GOT3 (cell line): Measurements from ENCODE around the gene UBTD1.

Experiments used
- DNase-seq: peaks from one replicate; lab custom pipeline; 2025; ENCODE audit warnings: mixed read lengths; lab: John Stamatoyannopoulos, UW

UBTD1 gene

GRCh38 chr10:97584798-97585438, 86.2 kb downstream of the UBTD1 start:
- no peak for DNase-seq

DNA sequence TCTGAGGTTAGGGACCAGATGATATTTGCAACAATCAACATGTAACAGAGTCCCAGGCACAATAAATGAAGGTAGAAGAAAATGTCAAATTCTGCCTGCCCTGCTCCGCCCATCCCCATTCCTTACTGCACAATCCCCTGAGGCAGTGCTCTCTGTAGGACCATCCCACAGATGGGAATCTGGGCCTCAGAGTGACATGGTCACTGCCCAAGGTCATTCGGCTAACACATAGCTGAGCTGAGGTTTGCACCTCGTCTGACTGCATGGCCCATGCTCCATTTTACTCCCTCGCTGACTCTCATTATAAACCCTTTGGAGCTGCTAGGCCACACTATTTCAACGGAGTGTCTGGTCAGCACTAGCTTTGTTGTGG, 86.7 kb downstream of the UBTD1 start:
- DNase-seq = no peak

DNA sequence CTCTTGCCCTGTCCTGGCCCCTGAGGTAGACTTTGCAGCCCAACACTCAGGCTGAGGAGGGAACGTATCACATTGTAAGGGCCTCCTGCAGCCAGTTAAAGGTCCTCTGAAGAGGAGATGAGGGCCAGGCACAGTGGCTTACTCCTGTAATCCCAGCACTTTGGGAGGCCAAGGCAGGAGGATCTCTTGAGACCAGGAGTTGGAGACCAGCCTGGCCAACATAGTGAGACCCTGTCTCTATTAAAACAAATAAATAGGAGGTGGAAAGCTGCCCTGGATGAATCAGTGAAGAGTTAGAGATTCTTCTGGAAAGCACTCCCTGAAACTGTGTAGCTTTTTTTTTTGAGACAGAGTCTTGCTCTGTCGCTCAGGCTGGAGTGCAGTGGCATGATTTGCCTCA, 88.5 kb downstream of the UBTD1 start:
- no peak for DNase-seq

DNA sequence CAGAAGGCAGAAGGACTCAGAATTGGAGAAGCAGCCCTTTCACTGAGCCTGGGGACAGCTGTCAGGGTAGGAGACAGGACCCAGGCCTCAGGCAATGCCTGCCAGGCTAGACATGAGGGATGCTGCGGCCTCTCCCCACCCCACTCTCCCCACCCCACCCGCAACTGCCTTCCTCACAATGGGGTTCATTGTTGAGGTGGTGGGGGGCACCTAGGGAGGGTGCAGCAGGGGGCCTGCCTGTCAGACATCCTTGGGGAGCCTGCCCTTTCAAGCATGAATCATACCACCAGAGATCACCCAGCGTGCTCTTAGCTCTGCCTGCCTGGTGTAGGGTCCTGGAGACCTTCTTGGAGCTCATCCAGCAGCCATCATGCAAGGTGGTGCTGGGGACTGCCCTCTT, 90.8 kb downstream of the UBTD1 start, which contains the start of gene C10orf62:
Gene C10orf62 (plus strand): TSS at position 243 of the 400 bp plus-strand sequence. CDS start 177 bp downstream, outside the sequence.
- no peak for DNase-seq

GRCh38 chr10:97590082-97590747, 91.5 kb downstream of the UBTD1 start:
- DNase-seq = no peak

GRCh38 chr10:97590748-97591495, 92.2 kb downstream of the UBTD1 start:
- DNase-seq = no peak

DNA sequence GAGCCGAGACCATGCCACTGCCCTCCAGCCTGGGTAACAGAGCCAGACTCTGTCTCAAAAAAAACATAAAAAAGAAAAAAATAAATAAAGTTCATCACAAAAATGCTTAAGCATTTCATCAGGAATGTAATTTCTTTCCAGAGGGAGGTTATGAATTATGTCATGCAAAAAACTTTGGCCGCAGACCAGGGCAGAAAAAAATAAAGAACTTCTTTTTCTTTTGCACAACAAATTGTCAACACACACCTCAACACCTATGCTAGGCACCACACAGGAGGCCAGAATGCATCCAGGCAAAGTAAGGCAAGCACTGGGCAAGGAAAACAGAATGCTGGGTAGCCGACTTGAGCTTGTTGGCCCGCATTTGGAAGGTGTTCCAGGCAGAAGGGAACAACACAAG, 94.7 kb downstream of the UBTD1 start:
- no peak for DNase-seq

GRCh38 chr10:97596101-97597082, 97.7 kb downstream of the UBTD1 start:
- peak; percentile 8 for DNase-seq

GRCh38 chr10:97597778-97598177, 99.1 kb downstream of the UBTD1 start:
- DNase-seq = no peak

GRCh38 chr10:97598407-97599271, 99.9 kb downstream of the UBTD1 start:
- no peak for DNase-seq

DNA sequence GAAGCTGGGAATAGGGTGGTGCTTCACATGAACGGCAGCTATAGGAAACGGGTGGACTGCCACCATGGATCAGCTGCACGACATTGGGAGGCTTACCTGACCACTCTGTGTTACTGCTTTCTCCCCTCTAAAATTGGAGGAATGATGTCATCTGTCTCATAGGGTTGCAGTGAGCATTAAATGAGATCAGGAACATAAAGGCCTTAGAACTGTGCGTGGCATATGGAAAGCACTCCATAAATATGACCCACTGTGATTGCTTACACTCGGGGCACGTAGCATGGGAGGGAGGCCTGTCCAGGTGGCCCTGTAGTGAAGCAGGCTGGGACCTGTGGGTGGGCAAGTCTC, 100.5 kb downstream of the UBTD1 start:
- no peak for DNase-seq

GRCh38 chr10:97600616-97601015, 101.9 kb downstream of the UBTD1 start:
- DNase-seq = no peak

GRCh38 chr10:97601268-97602215, 102.8 kb downstream of the UBTD1 start:
- DNase-seq = no peak

- DNase-seq = no peak
These were observed 108.4 kb downstream of the UBTD1 start for GRCh38 chr10:97607095-97607636.

DNA sequence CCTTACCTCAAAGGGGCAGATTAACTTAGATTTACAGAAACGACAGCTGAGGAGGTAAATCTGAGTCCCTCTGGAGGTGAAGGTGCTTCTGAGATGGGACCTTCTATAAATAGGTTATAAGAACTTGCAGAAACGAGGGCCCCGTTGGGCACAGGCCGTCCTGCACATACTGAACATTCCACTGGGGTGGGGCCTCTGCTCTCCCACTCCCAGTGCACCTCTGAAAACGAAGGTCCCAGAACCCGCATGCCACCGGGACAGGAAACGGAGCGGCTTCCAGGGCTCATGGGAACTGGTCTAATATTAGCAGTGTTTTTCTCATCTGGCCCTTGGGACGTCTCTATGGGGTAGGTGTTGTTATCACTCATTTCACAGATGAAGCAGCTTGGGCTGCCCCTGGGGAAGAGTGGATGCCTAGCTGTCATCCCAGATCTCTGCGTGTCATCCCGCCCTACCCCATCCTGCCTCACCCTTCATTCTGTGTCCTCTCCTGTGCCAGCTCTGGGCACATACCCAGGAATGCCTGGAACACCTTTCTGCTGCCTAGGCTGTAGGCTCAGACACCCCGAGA, 110.4 kb downstream of the UBTD1 start:
- no peak for DNase-seq

DNA sequence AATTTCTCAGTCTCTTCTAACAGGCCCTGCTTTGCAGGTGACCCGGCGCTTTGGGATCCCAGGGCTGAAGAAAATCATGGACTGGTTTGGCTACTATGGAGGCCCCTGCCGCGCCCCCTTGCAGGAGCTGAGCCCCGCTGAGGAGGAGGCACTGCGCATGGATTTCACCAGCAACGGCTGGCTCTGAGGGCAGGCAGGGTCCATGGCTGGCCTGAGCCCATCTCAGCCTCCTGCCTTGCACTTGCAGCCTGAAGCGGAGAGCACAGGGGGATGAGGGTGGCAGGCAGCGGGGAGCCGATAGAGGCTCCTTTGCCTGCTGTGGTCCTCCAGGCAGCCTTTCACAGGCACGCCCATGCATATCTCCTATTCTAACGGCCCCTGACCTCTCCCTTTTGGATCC, 112.7 kb downstream of the UBTD1 start:
- no peak for DNase-seq

GRCh38 chr10:97612386-97612785, 113.7 kb downstream of the UBTD1 start:
- DNase-seq = no peak

DNA sequence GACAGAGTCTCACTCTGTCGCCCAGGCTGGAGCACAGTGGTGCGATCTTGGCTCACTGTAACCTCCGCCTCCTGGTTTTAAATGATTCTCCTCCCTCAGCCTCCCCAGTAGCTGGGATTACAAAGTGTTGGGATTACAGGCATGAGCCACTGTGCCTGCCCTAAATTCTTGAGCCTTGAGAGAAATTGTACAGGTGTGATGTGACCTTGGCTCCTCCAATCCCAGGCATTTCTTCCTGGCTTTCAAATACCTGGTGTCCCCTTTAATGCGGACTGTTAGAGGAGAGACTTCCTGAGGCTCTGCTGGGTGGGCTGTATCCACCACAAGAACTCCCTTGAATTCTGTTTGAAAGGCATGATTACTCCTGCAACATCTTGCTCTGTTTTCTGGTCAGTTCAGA, 119.6 kb downstream of the UBTD1 start:
- no peak for DNase-seq

- no peak for DNase-seq
These were observed 120.0 kb downstream of the UBTD1 start for GRCh38 chr10:97618733-97619132.
